OCI-LY3 (cell line): ENCODE results near the gene B4GALT2.

Experiments used
- H2AFZ ChIP-seq: fragments of 200-600, 300-600 bp; shearing (Covaris generic); 2 replicates; pipeline ENCODE4 v1.6.0; 2014; ENCODE audit warnings: antibody characterized with exemption, low read depth, low read length
- H3K27ac ChIP-seq: fragments of 200-600, 300-600 bp; sonication (generic); 2 replicates; pipeline ENCODE4 v1.5.1; 2014; ENCODE audit warnings: mild to moderate bottlenecking, low read length, moderate library complexity, mixed read lengths
- H3K27me3 ChIP-seq: fragments of 200-600, 300-600 bp; sonication (generic); 2 replicates; pipeline ENCODE4 v1.6.1; 2014; ENCODE audit warnings: low read depth, low read length, mixed read lengths
- H3K36me3 ChIP-seq: fragments of 200-600, 300-600 bp; sonication (generic); replicated peaks from 2 replicates; pipeline ENCODE3; 2014; ENCODE audit warnings: low read depth, low read length, mixed read lengths
- H3K4me1 ChIP-seq: fragments of 300-600, 200-600 bp; sonication (generic); 2 replicates; pipeline ENCODE4 v1.6.1; 2014; ENCODE audit warnings: low read length, mixed read lengths
- H3K4me2 ChIP-seq: fragments of 200-600, 300-600 bp; sonication (generic); 2 replicates; pipeline ENCODE4 v1.6.1; 2014; ENCODE audit warnings: low read length, mixed read lengths
- H3K4me3 ChIP-seq: fragments of 300-600, 200-600 bp; sonication (generic); 2 replicates; pipeline ENCODE4 v1.5.1; 2014; ENCODE audit warnings: antibody characterized with exemption, mild to moderate bottlenecking, low read length, moderate library complexity
- H3K79me2 ChIP-seq: fragments of 300-600, 200-600 bp; shearing (Covaris generic); 2 replicates; pipeline ENCODE4 v1.6.1; 2014; ENCODE audit warnings: mild to moderate bottlenecking, low read length, mixed read lengths
- H3K9ac ChIP-seq: fragments of 300-600, 200-600 bp; shearing (Covaris generic); 2 replicates; pipeline ENCODE4 v1.6.0; 2014; ENCODE audit warnings: mild to moderate bottlenecking, low read length, moderate library complexity
- H3K9me3 ChIP-seq: fragments of 200-600, 300-600 bp; shearing (Covaris generic); 2 replicates; pipeline ENCODE4 v1.6.1; 2014; ENCODE audit warnings: low read length, mixed read lengths; ENCODE audit not compliant: insufficient read depth
- H4K20me1 ChIP-seq: fragments of 200-600, 300-600 bp; sonication (generic); 2 replicates; pipeline ENCODE4 v1.6.1; 2016; ENCODE audit warnings: low read length, mixed read lengths; ENCODE audit not compliant: insufficient read depth
- EZH2phosphoT487 ChIP-seq: fragments of 200-600 bp; shearing (Covaris generic); IDR thresholded peaks from 2 replicates; pipeline ENCODE4 v1.6.1; 2018; ENCODE audit warnings: antibody characterized with exemption, mixed run types, low read depth
- TF ChIP-seq, protein P1 (sequence below): fragments of 200-600, 300-600 bp; sonication (generic); IDR thresholded peaks from 2 replicates; pipeline ENCODE4 v1.5.1; 2014; ENCODE audit warnings: antibody characterized with exemption, low read length, low read depth

B4GALT2 gene

DNA sequence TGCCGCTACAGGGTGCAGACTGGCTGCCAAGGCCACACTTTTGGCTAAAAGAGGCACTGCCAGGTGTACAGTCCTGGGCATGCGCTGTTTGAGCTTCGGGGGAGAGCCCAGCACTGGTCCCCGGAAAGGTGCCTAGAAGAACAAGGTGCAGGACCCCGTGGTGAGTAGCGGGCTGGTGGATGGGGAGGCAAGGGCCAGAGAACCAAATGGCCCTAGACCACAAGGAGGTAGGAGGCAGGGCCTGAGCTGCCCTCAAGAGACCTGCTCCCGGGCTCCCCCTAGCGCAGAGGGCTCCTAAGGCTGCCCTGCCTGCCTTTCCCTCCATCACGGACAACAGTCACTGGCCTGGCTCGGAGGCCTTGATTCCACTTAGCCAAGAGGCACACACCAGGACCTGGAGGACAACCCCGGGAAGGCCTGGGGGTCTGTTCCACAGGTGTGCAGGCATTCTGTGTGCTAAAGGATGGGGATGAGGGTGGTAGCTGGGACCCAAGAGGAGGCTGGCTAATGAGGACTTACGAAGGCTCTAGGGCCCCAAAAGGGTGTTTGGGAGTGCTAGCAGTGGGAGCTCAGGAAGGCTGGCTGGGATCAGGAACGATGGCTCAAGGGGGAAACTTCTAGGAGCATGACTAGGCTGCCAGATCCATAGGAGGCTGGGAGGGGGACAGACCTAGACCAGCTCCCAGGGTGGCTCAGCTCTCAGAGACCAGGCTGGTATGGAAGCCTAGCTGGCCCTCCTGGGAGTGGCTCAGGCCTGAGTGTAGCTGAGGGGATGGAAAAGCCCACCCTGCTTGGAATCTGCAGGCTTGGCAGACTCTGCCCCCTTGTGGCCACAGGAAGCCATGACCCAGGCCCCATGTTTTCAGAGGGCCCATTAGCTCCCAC, 44.7 kb upstream of the B4GALT2 start:
- Histone ChIP-seq H4K20me1 (no peaks in the 10 kb centered on the region), H3K4me2 (peak overlapping the region; percentile 41)

GRCh38 chr1:43934986-43935324, 44.1 kb upstream of the B4GALT2 start:
- Histone ChIP-seq H3K9ac (no peak overlapping the region), H3K9me3 (no peaks in the 10 kb centered on the region), H3K27ac (no peak overlapping the region), H3K4me3 (no peak overlapping the region), H3K4me1 (no peaks in the 10 kb centered on the region), H3K4me2 (no peak overlapping the region), H3K79me2 (no peaks in the 10 kb centered on the region), H4K20me1 (no peaks in the 10 kb centered on the region), H2AFZ (no peak overlapping the region), H3K36me3 (no peaks in the 10 kb centered on the region), H3K27me3 (no peaks in the 10 kb centered on the region)
- TF ChIP-seq, protein P1, sequence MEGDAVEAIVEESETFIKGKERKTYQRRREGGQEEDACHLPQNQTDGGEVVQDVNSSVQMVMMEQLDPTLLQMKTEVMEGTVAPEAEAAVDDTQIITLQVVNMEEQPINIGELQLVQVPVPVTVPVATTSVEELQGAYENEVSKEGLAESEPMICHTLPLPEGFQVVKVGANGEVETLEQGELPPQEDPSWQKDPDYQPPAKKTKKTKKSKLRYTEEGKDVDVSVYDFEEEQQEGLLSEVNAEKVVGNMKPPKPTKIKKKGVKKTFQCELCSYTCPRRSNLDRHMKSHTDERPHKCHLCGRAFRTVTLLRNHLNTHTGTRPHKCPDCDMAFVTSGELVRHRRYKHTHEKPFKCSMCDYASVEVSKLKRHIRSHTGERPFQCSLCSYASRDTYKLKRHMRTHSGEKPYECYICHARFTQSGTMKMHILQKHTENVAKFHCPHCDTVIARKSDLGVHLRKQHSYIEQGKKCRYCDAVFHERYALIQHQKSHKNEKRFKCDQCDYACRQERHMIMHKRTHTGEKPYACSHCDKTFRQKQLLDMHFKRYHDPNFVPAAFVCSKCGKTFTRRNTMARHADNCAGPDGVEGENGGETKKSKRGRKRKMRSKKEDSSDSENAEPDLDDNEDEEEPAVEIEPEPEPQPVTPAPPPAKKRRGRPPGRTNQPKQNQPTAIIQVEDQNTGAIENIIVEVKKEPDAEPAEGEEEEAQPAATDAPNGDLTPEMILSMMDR: no peak
- TF ChIP-seq EZH2phosphoT487: no peak

More for the DNA sequence above, 44.7 kb upstream of the B4GALT2 start:
- Histone ChIP-seq H3K36me3 (no peaks in the 10 kb centered on the region), H3K4me3 (peak overlapping the region; percentile 26; the same call in 1 of the 2 replicates), H3K79me2 (no peaks in the 10 kb centered on the region), H2AFZ (0 out of 2 replicates have a peak overlapping the region, but pooled peaks have one; percentile 30), H3K27me3 (no peaks in the 10 kb centered on the region), H3K4me1 (no peaks in the 10 kb centered on the region), H3K27ac (no peak overlapping the region), H3K9me3 (no peaks in the 10 kb centered on the region), H3K9ac (no peak overlapping the region)
- no peak for TF ChIP-seq EZH2phosphoT487
- TF ChIP-seq, protein P1: peak; percentile 58

DNA sequence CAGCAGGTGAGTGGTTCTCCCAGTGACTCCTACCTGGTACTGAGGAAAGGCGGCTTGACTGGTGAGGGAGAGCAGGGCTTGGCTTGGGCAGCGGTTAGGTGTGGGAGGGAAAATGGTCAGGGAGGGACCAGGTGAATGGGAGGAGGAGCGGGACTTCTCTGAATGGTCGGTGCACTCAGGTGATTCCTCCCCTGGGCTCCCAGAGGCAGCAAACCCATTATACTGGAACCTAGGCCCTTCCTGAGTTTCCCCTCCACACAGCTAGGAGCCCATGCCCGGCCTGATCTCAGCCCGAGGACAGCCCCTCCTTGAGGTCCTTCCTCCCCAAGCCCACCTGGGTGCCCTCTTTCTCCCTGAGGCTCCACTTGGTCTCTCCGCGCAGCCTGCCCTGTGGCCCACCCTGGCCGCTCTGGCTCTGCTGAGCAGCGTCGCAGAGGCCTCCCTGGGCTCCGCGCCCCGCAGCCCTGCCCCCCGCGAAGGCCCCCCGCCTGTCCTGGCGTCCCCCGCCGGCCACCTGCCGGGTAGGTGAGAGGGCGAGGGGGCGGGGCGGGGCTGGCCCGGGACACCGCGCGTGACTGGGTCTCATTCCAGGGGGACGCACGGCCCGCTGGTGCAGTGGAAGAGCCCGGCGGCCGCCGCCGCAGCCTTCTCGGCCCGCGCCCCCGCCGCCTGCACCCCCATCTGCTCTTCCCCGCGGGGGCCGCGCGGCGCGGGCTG, 43.1 kb upstream of the B4GALT2 start:
- no peak overlapping the region for H3K4me3 ChIP-seq
- no peaks in the 10 kb centered on the region for H4K20me1 ChIP-seq
- no peaks in the 10 kb centered on the region for H3K4me1 ChIP-seq
- H2AFZ ChIP-seq: no peak overlapping the region
- H3K9ac ChIP-seq: no peak overlapping the region
- no peaks in the 10 kb centered on the region for H3K36me3 ChIP-seq
- H3K27ac ChIP-seq: no peak overlapping the region
- no peaks in the 10 kb centered on the region for H3K79me2 ChIP-seq
- H3K9me3 ChIP-seq: no peaks in the 10 kb centered on the region
- H3K27me3 ChIP-seq: no peaks in the 10 kb centered on the region
- TF ChIP-seq, protein P1: no peak
- TF ChIP-seq EZH2phosphoT487: no peak
- H3K4me2 ChIP-seq: no peak overlapping the region
